Activated B cell treated with CpG ODN at 0.5 μM for 24 hours (primary cell): ENCODE results near the gene UBXN10. TPM values are rescaled to one million over a fixed set of nuclear protein-coding genes. Genes with fewer than 3 reads are reported as not detected.

Source experiments
- ATAC-seq: fragments of 200-7000 bp; cut with Tn5 transposase; one replicate; pipeline ENCODE4 v1.10.0; 2021; ENCODE audit warnings: low read depth, mild to moderate bottlenecking, moderate library complexity
- CTCF ChIA-PET: fragments of 350-600 bp; sonication (Branson Sonifier 250); formaldehyde crosslinking; loops from one replicate; lab custom pipeline; 2021; ENCODE audit warnings: antibody characterized with exemption; lab: Charles Lee
- POLR2A ChIA-PET: fragments of 350-600 bp; sonication (Branson Sonifier 250); formaldehyde crosslinking; loops from one replicate; lab custom pipeline; 2021; ENCODE audit warnings: antibody characterized with exemption; lab: Charles Lee
- DNase-seq: peaks from one replicate; pipeline ENCODE4 v3.0.0; 2022
- H3K27ac Mint-ChIP-seq: one replicate; pipeline ENCODE4 v1.8.0; 2020; ENCODE audit warnings: mixed read lengths
- H3K27me3 Mint-ChIP-seq: one replicate; pipeline ENCODE4 v1.8.0; 2021; ENCODE audit warnings: mixed read lengths
- H3K36me3 Mint-ChIP-seq: one replicate; pipeline ENCODE4 v1.8.0; 2021; ENCODE audit warnings: low read depth, mixed read lengths
- H3K4me1 Mint-ChIP-seq: one replicate; pipeline ENCODE4 v1.8.0; 2021; ENCODE audit warnings: mixed read lengths
- H3K4me3 Mint-ChIP-seq: one replicate; pipeline ENCODE4 v1.8.0; 2020; ENCODE audit warnings: mild to moderate bottlenecking, mixed read lengths
- H3K9me3 Mint-ChIP-seq: one replicate; pipeline ENCODE4 v1.8.0; 2020; ENCODE audit warnings: mixed read lengths
- intact Hi-C: fragments of 100-400 bp; cut with micrococcal nuclease; formaldehyde crosslinking; loops from one replicate; pipeline ENCODE4 v1.15.1; 2024
- total RNA-seq: library from RNA; stranded (reverse); gene quantifications from 2 replicates; pipeline ENCODE4 v1.2.3, GENCODE V29; 2022
- TF ChIP-seq, protein P1 (sequence below): fragments of 200-600 bp; IDR thresholded peaks from one replicate; pipeline ENCODE4 v1.8.0; 2022; ENCODE audit warnings: antibody characterized with exemption, mild to moderate bottlenecking

UBXN10 gene
- total RNA-seq, 1 donor from 2014 or later, result 0.04 TPM

DNA sequence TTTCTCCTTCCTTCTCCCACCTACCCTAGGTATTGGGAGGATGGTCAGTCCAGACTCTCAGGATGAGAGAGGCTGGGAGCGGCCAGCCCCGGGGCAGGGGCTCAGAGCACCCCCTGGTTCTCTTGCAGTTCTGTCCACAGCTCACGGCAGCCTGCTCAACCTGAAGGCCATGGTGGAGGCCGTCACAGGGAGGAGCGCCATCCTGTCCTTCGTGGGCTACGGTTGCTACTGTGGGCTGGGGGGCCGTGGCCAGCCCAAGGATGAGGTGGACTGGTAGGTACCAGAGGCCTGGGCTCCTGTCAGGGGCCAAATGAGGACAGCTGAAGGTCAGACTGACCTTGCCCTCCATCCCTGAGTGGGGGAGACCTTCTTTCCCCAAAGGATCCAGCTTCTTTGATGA lies 42.6 kb upstream of the UBXN10 start:
- Mint-ChIP-seq H3K9me3 (no peaks in the 10 kb centered on the region), H3K27me3 (peaks cover 3% of the 10 kb centered on the region), H3K36me3 (no peaks in the 10 kb centered on the region), H3K4me3 (no peak overlapping the region), H3K4me1 (no peaks in the 10 kb centered on the region), H3K27ac (no peak overlapping the region)
- ATAC-seq (no peak), DNase-seq (no peak)
- ChIA-PET POLR2A (interaction anchor here (0.6 kb wide), 1 partner anchor 30 kb away, joined by 3 read pairs; no protein-coding TSS in a partner anchor), CTCF (no interaction called here)
- TF ChIP-seq, protein P1, sequence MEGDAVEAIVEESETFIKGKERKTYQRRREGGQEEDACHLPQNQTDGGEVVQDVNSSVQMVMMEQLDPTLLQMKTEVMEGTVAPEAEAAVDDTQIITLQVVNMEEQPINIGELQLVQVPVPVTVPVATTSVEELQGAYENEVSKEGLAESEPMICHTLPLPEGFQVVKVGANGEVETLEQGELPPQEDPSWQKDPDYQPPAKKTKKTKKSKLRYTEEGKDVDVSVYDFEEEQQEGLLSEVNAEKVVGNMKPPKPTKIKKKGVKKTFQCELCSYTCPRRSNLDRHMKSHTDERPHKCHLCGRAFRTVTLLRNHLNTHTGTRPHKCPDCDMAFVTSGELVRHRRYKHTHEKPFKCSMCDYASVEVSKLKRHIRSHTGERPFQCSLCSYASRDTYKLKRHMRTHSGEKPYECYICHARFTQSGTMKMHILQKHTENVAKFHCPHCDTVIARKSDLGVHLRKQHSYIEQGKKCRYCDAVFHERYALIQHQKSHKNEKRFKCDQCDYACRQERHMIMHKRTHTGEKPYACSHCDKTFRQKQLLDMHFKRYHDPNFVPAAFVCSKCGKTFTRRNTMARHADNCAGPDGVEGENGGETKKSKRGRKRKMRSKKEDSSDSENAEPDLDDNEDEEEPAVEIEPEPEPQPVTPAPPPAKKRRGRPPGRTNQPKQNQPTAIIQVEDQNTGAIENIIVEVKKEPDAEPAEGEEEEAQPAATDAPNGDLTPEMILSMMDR, result no peak
- intact Hi-C loops, result no loop called here

DNA sequence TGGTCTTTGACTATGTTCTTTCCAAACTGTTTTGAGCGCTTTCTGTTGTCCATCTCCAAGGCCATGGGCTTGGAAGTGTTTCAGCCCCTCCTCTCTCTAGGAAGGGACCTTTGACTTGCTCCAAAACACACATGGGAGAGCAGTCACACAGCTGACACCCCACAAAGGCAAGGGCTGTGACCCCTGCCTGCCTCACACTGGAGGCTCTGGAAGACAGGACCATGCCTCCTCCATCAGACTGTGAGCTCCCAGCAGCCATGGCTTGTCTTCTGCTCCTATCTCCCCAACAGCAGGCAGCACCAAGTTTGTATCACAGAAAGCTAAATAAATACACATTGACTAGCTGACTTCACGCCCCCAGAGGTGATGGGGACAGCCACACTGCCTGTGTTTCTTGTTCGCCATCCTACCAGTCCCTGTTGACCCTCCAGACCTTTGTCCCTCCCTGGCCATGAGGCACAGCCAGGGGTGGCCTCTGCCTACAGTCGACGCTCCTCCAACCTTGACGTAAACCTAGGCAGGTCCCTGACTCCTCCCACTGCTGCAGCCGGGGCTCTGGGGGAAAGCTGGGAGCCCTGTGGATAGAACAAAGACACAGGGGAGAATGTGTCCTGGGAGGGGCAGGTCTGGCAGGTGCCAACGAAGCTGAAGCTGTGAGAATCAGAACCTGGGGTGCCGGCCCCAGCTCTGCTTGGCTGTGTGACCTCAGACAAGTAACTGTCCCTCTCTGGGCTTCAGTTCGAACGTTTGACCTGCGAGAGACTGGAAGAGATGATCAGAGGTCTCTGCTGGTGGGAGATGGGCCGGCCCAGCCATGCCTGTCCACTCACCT lies 41.9 kb upstream of the UBXN10 start:
- ChIA-PET CTCF (no interaction called here), POLR2A (no interaction called here)
- Mint-ChIP-seq H3K4me1 (no peaks in the 10 kb centered on the region), H3K36me3 (no peaks in the 10 kb centered on the region), H3K27me3 (no peaks in the 10 kb centered on the region), H3K27ac (no peak overlapping the region), H3K4me3 (no peak overlapping the region), H3K9me3 (no peaks in the 10 kb centered on the region)
- no peak for DNase-seq
- TF ChIP-seq, protein P1, result no peak
- no peak for ATAC-seq
- intact Hi-C loops, result no loop called here

DNA sequence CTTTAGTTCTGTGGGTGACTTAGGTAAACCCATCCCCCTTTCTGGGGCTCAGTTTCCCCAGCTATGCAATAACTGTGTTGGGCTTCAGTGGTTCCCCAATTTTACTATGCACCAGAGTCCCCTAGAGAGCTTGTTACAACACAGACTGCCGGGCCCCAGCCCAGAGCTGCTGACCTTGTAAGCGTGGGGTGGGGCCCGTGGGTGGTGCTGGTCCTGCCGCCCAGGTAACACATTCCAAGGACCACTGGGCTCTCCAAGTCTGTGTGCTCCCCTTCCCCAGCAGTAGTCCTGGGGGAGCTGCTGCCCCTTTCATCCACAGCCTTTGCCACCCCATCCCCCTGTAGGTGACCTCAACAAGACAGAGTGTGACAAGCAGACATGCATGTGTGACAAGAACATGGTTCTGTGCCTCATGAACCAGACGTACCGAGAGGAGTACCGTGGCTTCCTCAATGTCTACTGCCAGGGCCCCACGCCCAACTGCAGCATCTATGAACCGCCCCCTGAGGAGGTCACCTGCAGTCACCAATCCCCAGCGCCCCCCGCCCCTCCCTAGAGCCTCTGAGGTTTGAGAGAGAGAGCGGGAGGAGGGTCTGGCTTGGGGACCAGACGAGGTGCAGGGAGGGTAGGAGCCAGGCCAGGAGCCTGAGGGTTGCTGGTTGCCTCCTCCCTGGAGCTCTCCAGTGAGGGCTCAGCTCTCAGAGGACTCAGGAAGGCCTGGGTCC lies 37.9 kb upstream of the UBXN10 start:
- POLR2A ChIA-PET, result no interaction called here
- TF ChIP-seq, protein P1, result no peak
- no peaks in the 10 kb centered on the region for H3K27me3 Mint-ChIP-seq
- CTCF ChIA-PET, result interaction anchor here (6.8 kb wide), 1 partner anchor 173 kb away, joined by 33 read pairs; no protein-coding TSS in a partner anchor
- H3K9me3 Mint-ChIP-seq, result no peaks in the 10 kb centered on the region
- H3K36me3 Mint-ChIP-seq, result no peaks in the 10 kb centered on the region
- H3K27ac Mint-ChIP-seq, result no peak overlapping the region
- H3K4me1 Mint-ChIP-seq, result peaks cover 3% of the 10 kb centered on the region
- no peak overlapping the region for H3K4me3 Mint-ChIP-seq
- intact Hi-C loops, result no loop called here
- ATAC-seq (no peak), DNase-seq (no peak)

GRCh38 chr1:20148571-20149500 lies 37.1 kb upstream of the UBXN10 start:
- ATAC-seq (no peak), DNase-seq (no peak)
- POLR2A ChIA-PET, result no interaction called here
- intact Hi-C loops, result no loop called here
- Mint-ChIP-seq H3K27ac (no peak overlapping the region), H3K27me3 (no peaks in the 10 kb centered on the region), H3K36me3 (no peaks in the 10 kb centered on the region), H3K4me1 (peaks cover 3% of the 10 kb centered on the region), H3K9me3 (no peaks in the 10 kb centered on the region), H3K4me3 (no peak overlapping the region)
- CTCF ChIA-PET, result interaction anchor here (5.0 to 6.8 kb wide), 2 partner anchors 48 to 174 kb away, joined by 33 to 54 read pairs; no protein-coding TSS in a partner anchor
- TF ChIP-seq, protein P1, result no peak
